Astrocyte (in vitro differentiated cells and primary cell): ENCODE measurements around the gene SYT15B. TPM values are rescaled to one million over a fixed set of nuclear protein-coding genes. Genes with fewer than 3 reads are reported as not detected.
"Not testable (repeated sequence)": the region's sequence is repeated elsewhere in the genome, so short reads cannot be mapped to it uniquely, and the experiment has no call there.

Source experiments
- DNase-seq: peaks from one replicate; pipeline ENCODE4 v3.0.0-alpha.2; 2010; ENCODE audit warnings: low read depth
- FAIRE-seq: peaks from 2 replicates; lab custom pipeline; 2011; peaks lifted over from hg19 to GRCh38; lab: Jason Lieb, UNC
- H2AFZ ChIP-seq: 2 replicates; pipeline ENCODE4 v1.6.0; 2012; ENCODE audit warnings: low read depth, low read length, inconsistent platforms
- H3K27ac ChIP-seq: 2 replicates; pipeline ENCODE4 v1.5.1; 2011; ENCODE audit warnings: low read depth, low read length, inconsistent platforms
- H3K27me3 ChIP-seq: 2 replicates; pipeline ENCODE4 v1.6.0; 2011; ENCODE audit warnings: low read length, inconsistent platforms; ENCODE audit not compliant: insufficient read depth
- H3K36me3 ChIP-seq: 2 replicates; pipeline ENCODE4 v1.5.1; 2011; ENCODE audit warnings: low read length, inconsistent platforms; ENCODE audit not compliant: insufficient read depth
- H3K4me1 ChIP-seq: 2 replicates; pipeline ENCODE4 v1.5.1; 2011; ENCODE audit warnings: low read length, inconsistent platforms; ENCODE audit not compliant: insufficient read depth
- H3K4me2 ChIP-seq: 2 replicates; pipeline ENCODE4 v1.6.0; 2012; ENCODE audit warnings: low read length, inconsistent platforms
- H3K4me3 ChIP-seq: 2 replicates; pipeline ENCODE4 v1.5.1; 2011; ENCODE audit warnings: low read depth, mild to moderate bottlenecking, low read length, inconsistent platforms; ENCODE audit not compliant: insufficient read depth
- H3K79me2 ChIP-seq: 2 replicates; pipeline ENCODE4 v1.6.0; 2012; ENCODE audit warnings: mild to moderate bottlenecking, low read length, inconsistent platforms; ENCODE audit not compliant: insufficient read depth
- H3K9ac ChIP-seq: 2 replicates; pipeline ENCODE4 v1.6.0; 2012; ENCODE audit warnings: mild to moderate bottlenecking, low read length, inconsistent platforms
- H3K9me3 ChIP-seq: 2 replicates; pipeline ENCODE4 v1.5.1; 2012; ENCODE audit warnings: low read depth, mild to moderate bottlenecking, low read length, inconsistent platforms; ENCODE audit not compliant: insufficient read depth
- H4K20me1 ChIP-seq: 2 replicates; pipeline ENCODE4 v1.6.0; 2012; ENCODE audit warnings: low read length, inconsistent platforms; ENCODE audit not compliant: insufficient read depth
- H3K27ac Mint-ChIP-seq: one replicate; pipeline ENCODE4 v1.8.0; 2021; ENCODE audit warnings: mild to moderate bottlenecking, mixed read lengths; ENCODE audit not compliant: unreplicated experiment
- H3K27me3 Mint-ChIP-seq: one replicate; pipeline ENCODE4 v1.8.0; 2021; ENCODE audit warnings: low read depth, mixed read lengths; ENCODE audit not compliant: unreplicated experiment
- H3K36me3 Mint-ChIP-seq: one replicate; pipeline ENCODE4 v1.8.0; 2021; ENCODE audit warnings: low read depth, mixed read lengths; ENCODE audit not compliant: unreplicated experiment
- H3K4me1 Mint-ChIP-seq: one replicate; pipeline ENCODE4 v1.8.0; 2021; ENCODE audit warnings: low read depth, mixed read lengths; ENCODE audit not compliant: unreplicated experiment
- H3K4me3 Mint-ChIP-seq: one replicate; pipeline ENCODE4 v1.8.0; 2021; ENCODE audit warnings: mild to moderate bottlenecking, moderate library complexity, mixed read lengths; ENCODE audit not compliant: unreplicated experiment
- H3K9me3 Mint-ChIP-seq: one replicate; pipeline ENCODE4 v1.8.0; 2021; ENCODE audit warnings: mild to moderate bottlenecking, mixed read lengths; ENCODE audit not compliant: unreplicated experiment
- total RNA-seq: library from RNA; stranded (reverse); gene quantifications from 2 replicates; pipeline ENCODE4 v1.2.1, GENCODE V29; 2021

SYT15B gene
- total RNA-seq, 1 donor from 2014 or later = 1.5 TPM

- H3K27ac Mint-ChIP-seq, H3K27me3 Mint-ChIP-seq: not testable (repeated sequence)
Observed at GRCh38 chr10:47723362-47723761, 40.0 kb downstream of the SYT15B start.

GRCh38 chr10:47717011-47717769, 46.2 kb downstream of the SYT15B start:
- not testable (repeated sequence) for H2AFZ ChIP-seq, DNase-seq, H3K79me2 ChIP-seq, H3K9ac ChIP-seq, H3K9me3 Mint-ChIP-seq, H3K9me3 ChIP-seq, H3K27me3 Mint-ChIP-seq, H4K20me1 ChIP-seq, H3K4me2 ChIP-seq, H3K27ac ChIP-seq, H3K27ac Mint-ChIP-seq, H3K4me3 Mint-ChIP-seq, FAIRE-seq, H3K4me1 ChIP-seq, H3K4me1 Mint-ChIP-seq, H3K36me3 Mint-ChIP-seq, H3K4me3 ChIP-seq, H3K27me3 ChIP-seq, H3K36me3 ChIP-seq

More at GRCh38 chr10:47723362-47723761, 40.0 kb downstream of the SYT15B start:
- not testable (repeated sequence) for DNase-seq, H3K9me3 ChIP-seq, H3K36me3 ChIP-seq, FAIRE-seq, H3K4me1 ChIP-seq, H3K79me2 ChIP-seq, H4K20me1 ChIP-seq, H2AFZ ChIP-seq, H3K9me3 Mint-ChIP-seq, H3K4me3 Mint-ChIP-seq, H3K4me1 Mint-ChIP-seq, H3K36me3 Mint-ChIP-seq, H3K27ac ChIP-seq, H3K9ac ChIP-seq, H3K4me2 ChIP-seq, H3K4me3 ChIP-seq, H3K27me3 ChIP-seq

Other genes with a start within 250 kb of the SYT15B start
- gene AGAP9, start 240.0 kb downstream of the SYT15B start, total RNA-seq = 6.5 and 7.0 TPM in 2 replicates
- not detected in 2 replicates for gene NPY4R2, start 155.1 kb upstream of the SYT15B start, total RNA-seq
- gene FAM25C, start 236.2 kb upstream of the SYT15B start, total RNA-seq = not detected in 2 replicates